ENCODE results near the gene NEK3.
"Not testable (repeated sequence)": the region's sequence is repeated elsewhere in the genome, so short reads cannot be mapped to it uniquely, and the experiment has no call there.

NEK3 gene, protein sequence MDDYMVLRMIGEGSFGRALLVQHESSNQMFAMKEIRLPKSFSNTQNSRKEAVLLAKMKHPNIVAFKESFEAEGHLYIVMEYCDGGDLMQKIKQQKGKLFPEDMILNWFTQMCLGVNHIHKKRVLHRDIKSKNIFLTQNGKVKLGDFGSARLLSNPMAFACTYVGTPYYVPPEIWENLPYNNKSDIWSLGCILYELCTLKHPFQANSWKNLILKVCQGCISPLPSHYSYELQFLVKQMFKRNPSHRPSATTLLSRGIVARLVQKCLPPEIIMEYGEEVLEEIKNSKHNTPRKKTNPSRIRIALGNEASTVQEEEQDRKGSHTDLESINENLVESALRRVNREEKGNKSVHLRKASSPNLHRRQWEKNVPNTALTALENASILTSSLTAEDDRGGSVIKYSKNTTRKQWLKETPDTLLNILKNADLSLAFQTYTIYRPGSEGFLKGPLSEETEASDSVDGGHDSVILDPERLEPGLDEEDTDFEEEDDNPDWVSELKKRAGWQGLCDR

DNA sequence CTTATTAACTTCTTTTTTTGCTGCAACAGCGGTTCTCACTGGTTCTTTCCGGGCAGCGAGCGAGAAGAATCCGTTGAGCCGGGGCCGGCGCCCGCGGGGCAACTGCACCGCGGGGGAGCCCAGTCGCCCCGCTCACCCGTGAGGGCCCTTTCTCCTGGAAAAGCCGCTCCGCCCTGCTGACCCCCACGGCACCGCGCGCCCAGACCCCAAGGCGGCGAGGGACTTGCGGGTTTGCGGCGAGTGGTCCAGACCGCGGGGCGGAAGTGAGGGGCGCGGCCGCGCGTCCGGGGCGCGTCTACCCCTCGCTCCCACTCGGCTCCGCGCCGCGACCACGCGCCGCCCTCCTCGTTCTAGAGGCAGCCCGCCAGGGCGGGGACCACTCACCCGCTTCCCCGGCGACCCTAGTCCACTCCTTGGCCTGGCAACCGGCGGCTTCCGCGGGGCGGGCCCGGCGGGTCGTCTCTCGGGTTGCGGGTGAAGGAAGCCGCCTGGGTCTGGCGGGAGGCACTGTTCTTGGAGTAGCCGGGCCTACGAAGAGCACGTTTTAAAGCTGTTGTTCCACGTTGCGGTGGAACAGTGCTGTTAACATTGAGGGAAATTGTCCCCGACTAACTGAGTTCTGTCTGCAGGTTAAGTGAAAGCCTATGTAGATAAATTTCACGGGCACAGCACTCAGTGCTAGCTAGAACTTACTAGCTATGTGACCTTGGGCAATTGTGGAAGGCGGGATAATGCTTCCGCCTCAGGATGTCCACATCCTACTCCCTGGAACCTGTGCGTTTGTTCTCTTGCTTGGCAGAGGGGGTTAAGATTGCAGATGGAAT is at the start of gene NEK3:
TSS of gene NEK3 (minus strand) at position 439 of the 824 bp plus-strand sequence. CDS start 3,406 bp downstream, outside the sequence.
- peak; percentile 55 for DNase-seq

DNA sequence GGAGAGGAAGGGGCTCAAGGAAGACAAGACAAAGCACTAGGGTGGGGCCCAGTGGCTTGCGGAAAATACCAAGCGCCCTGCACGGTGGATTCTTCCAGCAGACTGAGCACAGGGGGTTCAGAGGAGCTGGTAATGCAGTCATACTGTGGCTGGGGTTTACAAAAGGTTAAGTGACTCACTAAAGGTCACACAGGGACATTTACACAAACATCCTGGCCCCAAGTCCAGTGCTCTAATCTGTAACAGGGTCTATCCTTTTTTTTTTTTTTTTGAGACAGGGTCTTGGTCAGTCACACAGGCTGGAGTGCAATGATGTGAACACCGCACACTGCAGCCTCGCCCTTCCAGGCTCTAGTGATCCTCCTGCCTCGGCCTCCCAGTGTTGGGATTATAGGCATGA is 49.0 kb upstream of the NEK3 start:
- DNase-seq = not testable (repeated sequence)

DNA sequence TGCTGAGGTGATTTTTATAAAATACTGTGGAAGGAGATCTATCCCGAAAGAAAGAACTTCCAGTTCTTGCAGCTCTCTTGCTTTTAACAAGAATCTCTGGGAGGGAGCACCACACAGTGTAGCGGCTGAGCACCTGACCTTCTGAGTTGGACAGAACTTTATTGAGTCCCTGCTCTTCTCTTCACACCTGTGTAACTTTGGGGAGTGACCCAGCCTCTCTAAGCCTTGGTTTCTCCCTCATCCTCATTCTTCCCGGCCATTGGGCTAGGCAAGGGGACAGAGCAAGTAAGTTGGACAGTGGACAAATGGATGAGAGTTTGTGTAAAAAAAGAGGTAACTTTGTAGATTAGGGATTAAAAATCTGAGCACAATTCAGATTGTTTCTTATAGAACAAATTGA is 48.5 kb upstream of the NEK3 start:
- DNase-seq = not testable (repeated sequence)

DNA sequence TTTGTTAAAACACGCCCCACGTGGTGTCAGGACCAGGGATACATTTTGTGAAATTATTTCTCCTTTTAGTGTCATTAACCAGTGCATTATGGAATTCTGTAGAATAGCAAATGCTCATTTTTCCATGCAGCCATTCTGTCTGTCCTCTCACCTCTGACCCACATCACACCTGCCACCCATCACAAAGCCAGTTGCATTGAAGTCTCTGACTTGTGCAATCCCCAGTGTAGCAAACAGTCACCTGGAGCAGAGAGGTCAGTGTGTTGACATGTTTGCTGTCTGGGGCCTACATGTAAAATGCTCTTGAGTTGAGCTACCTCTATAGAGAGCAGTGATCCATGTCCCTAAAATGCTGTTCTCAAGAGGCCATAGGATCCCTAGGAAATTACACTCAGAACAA is 47.9 kb upstream of the NEK3 start:
- not testable (repeated sequence) for DNase-seq

DNA sequence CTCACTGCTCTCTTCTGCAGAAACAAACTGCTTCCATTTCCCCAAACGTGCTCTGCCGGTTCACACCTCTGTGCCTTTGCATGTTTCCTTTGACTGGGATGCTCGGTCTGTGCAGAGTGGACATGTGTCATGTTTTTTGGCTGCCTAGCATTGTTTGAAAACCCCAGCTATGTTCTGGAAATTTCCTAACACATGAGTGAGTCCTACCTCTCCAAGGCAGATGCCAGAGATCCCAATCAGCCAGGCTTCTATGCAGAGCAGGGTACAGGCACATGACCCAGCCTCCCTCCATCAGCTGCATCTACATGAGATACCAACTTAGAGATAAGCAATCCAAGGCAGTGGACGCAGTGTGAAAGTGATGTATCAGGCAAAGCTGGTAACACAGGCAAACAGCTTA is 45.1 kb upstream of the NEK3 start:
- not testable (repeated sequence) for DNase-seq

DNA sequence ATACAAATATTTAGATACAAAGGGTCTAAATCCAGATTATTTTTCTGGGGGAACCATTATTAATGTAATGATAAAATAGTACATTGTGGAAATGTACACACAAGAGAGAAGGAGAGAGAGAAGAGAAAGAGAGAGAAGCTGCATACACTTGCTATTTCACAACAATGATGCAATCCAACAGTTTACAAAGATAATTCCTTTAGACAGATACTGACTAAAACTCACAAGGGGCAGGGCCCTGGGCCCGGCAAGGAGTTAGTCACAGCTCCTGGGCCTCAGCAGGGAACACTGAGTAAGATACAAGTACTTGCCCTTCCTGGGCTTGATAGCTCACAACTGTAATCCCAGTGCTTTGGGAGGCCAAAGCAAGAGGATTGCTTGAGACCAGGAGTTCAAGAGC is 44.5 kb upstream of the NEK3 start:
- not testable (repeated sequence) for DNase-seq

DNA sequence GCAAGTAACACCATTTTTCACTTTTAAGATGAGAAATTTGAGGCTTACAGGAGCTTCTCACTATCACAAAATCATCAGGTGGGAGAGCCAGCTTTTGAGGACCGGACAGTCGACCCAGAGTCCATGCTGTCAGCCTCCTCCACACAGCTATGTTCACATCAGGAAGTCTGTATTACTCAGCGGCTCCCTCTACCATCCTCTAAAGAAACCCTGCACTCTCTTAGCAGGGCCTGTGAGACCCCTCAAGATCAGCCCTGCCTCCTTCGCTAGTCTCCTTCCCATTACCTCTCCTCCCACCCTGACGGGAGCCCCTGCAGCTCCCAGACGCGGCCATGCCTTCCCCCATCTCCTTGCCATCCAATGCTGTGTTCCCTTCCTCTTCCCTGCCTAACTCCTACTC is 43.1 kb upstream of the NEK3 start:
- DNase-seq = not testable (repeated sequence)

DNA sequence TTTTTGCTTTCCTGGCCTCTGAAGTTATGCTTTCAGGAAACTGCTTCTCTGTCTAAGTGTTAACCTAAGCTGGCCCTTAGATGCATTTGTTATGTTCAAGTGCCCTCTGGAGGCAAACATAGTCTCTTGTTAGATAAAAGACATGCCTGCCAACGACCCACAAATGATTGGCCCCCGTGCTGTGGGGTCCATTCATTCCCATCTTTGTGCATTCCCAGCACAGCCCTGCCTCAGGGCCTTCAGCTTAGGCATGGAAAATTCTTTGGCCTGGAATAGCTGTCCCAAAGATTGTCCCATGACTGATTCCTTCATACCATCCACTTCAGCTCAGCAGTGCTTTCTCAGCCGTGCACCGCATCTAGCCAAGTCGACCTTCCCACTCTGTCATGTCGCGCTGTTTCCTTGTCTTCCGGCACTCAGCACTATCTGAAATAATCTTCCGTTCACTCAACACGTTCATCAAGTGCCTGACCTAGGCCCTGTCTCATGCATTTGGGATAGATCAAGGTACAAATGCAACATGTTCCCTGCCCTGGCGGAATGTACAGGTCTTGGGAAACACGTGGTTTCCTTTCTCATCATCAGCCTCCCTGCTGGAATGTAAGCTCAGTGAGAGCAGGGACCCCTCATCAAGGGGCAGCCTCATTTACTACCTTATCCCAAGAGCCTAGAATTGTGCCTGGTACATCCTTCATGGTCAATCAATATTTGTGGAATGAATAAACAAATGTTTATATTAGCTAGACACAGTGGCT is 42.2 kb upstream of the NEK3 start:
- DNase-seq = not testable (repeated sequence)

DNA sequence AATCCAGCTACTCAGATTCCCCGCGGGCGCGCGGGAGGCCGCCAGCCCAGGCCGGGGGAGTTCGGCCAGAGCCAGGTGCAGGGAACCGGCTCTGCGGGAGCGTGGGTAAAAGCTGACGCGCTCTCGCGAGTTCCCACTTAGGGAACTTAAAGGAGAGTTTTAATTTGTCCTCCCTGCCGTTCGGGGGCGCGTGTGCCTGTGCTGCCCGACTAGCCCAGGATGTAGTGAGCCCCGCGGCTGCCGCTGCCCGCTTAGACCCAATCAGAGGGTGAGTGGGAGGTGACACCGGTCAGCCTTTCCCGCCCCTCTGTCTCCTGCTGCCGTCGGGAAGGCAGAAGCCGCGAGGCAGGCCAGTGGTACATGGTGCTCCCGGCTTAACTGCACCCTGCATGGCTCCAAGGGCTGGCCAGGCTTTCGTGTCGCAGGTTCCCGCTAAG is 36.0 kb upstream of the NEK3 start:
- DNase-seq = peak; percentile 46

DNA sequence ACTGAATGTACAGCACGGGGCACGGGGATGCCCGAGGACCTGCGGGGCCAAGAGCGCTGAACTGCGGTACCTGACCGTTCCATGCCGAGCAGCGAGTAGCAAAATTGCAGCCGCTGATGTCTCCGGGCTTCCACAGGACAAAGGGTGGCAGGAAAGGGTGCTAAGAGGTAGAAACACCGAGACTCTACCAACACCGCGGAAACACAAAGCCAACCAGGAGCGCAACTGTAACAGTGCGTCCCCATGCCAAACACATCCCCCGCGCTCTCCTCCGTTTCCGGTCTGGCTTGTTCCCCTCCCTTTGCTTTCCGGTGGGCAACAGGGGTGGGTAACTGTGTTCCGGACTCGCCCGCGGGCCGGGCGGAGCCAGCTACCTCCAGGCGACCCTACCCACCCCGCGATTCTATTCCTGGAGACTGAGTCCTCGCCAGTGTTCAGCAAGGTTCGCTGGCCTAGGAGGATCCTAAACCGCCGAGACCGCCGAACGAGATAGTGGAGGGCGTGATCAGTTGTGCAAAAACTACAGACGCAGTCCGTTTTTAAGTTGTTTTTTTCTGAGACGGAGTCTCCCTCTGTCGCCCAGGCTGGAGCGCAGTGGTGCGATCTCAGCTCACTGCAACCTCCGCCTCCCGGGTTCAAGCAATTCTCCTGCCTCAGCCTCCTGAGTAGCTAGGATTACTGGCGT is 34.9 kb upstream of the NEK3 start:
- DNase-seq = peak; percentile 86

DNA sequence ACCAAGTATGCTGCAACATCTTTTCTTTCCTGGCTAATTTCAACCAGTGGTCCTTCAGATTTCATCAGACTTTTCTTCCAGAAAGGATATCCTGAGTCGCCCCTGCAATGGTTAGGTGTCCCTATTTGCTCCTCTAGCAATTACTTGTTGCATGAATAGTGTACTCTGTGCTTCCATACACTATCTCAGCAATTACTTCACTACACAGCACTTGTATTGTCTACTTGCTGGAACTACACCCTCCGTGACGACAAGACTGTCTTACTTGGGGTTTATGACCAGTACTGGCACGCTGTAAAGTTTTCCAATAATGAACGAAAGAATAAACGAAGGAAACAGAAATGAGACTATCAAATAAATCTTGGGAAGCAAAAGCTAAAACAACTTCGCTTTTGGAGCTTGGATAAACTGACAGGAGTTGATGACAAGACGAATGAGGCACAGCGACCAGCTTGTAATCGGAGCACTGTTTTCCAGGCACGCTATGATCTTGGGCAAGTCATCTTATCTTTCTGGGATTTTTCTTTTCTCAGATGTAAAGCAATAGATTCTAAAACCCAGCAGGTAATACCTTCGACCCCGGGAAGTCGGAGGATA is 34.3 kb upstream of the NEK3 start:
- DNase-seq = not testable (repeated sequence)

DNA sequence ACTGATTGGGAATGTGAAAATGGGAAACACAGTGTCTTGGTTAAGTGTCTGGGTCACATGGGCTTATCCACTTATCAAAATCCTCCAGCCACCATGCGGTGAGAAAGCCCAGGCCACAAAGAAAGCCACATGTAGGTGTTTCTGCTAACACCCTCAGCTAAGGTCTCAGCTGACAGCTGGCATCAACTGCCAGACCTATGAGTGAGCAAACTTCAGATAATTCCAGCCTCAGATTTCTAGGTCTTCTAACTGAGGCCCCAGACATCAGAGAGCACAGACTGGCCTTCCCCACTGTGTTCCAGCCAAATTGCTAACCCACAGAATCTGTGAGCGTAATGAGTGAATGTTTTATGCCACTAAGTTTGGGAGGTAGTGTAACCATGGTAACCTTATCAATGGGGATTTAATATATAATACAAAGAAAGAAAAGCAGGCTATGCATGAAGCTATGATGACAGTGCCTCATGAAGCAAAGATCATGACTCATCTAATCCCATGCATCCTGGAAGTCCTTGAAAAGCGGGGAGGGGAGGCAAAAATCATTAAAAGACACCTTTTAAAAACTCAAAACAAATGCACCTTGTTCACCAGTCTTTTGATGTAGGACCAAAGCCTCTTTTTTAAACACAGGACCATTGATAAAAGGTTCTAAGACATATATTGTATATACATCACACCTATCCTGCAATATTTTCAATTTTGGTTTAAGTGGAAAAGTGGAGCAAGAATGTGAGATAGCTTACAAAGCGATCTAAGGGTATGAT is 28.2 kb upstream of the NEK3 start:
- not testable (repeated sequence) for DNase-seq

DNA sequence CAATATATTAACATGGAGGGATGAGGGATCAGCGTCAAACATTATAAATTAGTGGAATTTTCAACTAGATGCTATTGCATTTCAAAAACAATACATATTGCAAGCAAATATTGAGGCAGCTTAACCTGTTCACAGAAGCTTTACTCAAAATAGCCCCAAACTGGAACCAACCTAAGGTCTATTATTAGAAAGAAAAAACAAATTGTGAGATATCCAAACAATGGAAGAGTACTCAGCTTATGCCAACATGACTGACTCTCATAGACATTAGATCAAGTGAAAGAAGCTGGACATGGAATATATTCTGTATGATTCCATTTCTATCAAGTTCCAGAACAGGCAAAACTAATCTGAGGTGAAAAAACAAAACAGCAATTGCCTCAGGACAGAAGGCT is 27.6 kb upstream of the NEK3 start:
- no peak for DNase-seq

DNA sequence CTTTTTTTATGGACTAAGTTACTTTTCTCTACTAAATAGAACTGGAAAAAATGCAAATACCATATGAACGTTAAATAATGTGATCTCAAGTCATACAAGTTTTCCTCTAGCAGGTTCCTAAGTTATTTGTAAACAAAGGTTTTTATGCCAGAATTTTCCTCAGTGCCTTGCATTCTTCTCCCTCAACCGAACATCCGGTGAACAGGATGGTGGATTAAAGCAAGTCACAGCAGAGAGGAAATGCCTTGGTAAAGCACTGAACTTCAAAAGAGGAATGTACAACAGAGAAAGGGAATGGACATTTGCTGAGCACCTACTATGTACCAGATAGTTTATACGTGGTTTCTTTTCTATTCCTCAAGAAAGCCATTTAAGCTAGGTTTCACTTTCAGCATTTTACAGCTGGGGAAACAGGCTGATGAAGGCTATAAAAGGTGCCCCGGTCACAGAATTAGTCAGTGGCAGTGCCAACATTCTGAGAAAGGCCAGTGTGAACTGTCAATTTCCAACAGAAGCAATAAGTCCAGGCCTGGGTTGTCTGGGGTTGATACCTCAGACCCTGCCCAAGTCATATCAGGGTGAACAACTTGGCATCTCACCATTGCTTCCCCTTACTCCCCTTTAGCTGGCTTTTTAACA is 22.0 kb upstream of the NEK3 start:
- DNase-seq = not testable (repeated sequence)

DNA sequence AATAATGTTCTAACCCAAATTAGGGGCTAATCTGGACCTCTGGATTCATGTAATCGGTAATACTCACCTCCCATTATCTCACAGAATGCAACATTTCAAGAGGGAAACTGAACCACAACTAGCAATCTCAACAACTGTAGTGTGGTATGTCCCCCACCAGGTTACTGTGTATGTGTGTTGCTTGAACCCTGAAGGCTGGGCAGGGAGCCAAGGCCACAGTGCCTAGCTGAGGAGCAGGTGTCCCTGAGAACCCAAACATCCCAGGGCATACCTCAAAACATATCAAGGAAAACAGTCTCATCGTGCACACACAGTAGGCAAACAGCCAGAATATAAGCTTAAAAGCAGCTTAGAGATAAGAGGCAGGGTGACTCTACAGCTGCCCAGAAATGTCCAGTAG is 20.5 kb upstream of the NEK3 start:
- no peak for DNase-seq

DNA sequence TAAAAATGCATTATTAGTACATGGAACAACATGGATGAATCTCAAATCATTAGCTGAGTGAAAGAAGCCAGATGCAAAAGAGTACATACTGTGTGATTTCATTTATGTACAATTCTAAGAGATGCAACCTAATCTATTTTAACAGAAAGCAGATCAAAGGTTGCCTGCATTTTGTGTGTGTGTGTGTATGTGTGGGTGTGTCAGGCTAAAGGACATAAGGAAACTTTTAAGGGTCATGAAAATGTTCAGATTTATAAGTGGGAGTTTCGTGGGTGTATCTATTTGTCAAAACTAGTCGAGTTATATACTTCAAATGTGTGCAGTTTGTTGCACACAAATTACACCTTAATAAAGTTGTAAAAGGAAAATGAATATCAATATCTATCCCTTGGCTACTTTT is 17.9 kb upstream of the NEK3 start:
- no peak for DNase-seq

DNA sequence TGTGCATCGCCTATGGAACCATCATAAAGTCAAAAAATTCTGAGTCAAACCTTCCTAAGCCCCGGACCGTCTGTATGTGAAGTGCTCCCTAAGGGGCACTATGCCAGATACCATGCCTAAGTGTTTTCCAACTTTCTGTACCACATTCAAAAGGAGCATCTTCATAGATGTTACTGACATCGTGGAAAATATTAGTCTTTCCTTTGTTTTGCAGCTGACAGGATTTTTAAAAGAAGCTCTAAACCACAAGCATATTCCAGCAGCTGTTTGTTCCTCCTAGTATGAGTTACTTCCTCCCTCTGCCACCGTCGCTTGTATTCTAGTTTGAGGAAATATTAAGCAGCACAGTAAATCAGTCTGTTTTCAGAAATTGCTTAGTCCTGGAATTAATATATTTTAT is 14.6 kb upstream of the NEK3 start:
- DNase-seq = not testable (repeated sequence)

DNA sequence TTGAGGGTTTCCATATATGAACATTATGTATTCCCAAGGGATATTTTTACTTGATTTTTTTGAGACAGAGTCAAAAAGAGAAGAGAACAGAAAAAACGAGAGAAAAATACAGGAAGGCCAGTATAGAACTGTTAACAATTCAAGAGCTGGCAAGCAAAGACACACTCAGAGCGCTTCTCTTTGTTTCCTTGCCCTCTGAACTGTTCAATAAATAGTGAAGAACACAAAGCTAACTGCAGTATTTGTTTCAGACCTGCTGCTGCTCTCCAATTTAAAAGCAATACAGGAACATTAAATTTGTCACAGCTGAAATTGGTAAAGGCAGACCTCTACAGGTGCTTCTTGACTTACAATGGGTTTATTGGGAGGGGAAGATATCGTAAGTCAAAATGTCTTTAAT is 14.0 kb upstream of the NEK3 start:
- DNase-seq = no peak

DNA sequence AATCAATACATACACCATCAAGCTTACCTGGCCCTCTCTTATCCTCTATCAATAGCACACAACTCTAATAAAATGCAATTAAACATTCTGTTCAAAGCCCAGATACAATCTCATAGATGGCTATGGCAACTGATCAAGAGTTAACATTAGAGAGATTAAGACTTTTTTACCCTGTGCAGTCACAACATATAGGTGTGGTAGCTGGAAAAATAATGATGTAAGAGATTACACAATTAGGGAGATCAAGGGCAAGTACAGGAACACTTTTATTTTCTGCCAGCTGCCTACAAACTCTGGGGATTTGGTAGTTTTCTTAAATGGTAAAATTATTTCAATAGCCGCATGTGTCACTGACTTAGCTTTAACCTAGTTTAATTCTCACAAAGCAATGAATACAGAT is 12.3 kb upstream of the NEK3 start:
- not testable (repeated sequence) for DNase-seq

DNA sequence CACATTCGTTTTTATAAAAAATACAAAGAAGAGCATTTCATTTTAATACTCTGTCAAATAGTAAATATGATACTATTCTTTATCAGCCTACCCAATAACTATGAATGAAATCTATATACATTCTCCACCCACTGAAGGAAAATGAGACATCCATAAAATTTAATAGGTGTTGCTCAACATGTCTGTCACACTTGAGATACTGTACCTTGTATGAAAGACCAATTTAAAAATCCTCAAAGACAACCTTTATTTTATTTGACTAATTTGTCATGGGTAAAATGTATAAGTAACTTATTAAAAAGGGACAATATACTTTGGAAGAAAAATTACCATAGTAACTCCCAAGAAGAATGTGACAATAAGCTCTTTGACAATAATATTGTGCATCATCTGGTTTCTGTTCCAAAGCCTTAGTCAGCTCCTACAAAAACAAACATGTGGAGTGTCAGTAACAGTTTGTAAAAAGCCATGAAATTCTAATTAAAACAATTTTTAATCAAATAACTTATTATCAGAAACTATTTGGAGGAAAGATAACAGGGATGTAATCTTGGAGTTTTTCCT is 11.5 kb upstream of the NEK3 start:
- DNase-seq = not testable (repeated sequence)
